Endothelial cell of umbilical vein (primary cell): Measurements from ENCODE around the gene CACNA1E. TPM values are rescaled to one million over a fixed set of nuclear protein-coding genes. Genes with fewer than 3 reads are reported as not detected.

Experiments
- BruUV-seq: library from RNA; stranded (reverse); fragments of 400-500 nt; replicated peaks from 2 replicates; lab custom pipeline; 2021; lab: Mats Ljungman, UMichigan
- CTCF ChIA-PET: fragments of 300-600, 350-600 bp; sonication (Branson Sonifier 250); formaldehyde crosslinking; loops from one replicate; lab custom pipeline; 2021; ENCODE audit warnings: antibody characterized with exemption, inconsistent platforms; lab: Charles Lee
- POLR2A ChIA-PET: fragments of 300-600, 350-600 bp; sonication (Branson Sonifier 250); formaldehyde crosslinking; loops from one replicate; lab custom pipeline; 2021; ENCODE audit warnings: antibody characterized with exemption, inconsistent platforms; lab: Charles Lee
- DNase-seq: peaks from one replicate; pipeline ENCODE4 v3.0.0-alpha.2; 2011; ENCODE audit warnings: low read depth, low spot score
- FAIRE-seq: peaks from 2 replicates; lab custom pipeline; 2011; peaks lifted over from hg19 to GRCh38; lab: Jason Lieb, UNC
- H2AFZ ChIP-seq: 2 replicates; pipeline ENCODE4 v1.6.0; 2012; ENCODE audit warnings: low read depth, low read length, control low read depth, inconsistent platforms
- H3K27ac ChIP-seq: 2 replicates; pipeline ENCODE4 v1.5.1; 2011; ENCODE audit warnings: low read depth, mild to moderate bottlenecking, control low read depth, low read length, moderate library complexity; ENCODE audit not compliant: insufficient read depth
- H3K27me3 ChIP-seq, 2 experiments: 2 replicates each; pipeline versions ENCODE4 v1.6.0 to v1.6.1; 2011; ENCODE audit warnings: low read length in 2 of 2, mixed read lengths in 1 of 2; ENCODE audit not compliant: control insufficient read depth in 2 of 2, insufficient read depth in 2 of 2
- H3K36me3 ChIP-seq, 2 experiments: 2 replicates in 1 of 2; 3 replicates in 1 of 2; pipeline ENCODE4 v1.5.1; 2011; ENCODE audit warnings: low read length in 2 of 2, mild to moderate bottlenecking in 1 of 2, moderate library complexity in 1 of 2; ENCODE audit not compliant: control insufficient read depth in 2 of 2, insufficient read depth in 2 of 2; ENCODE audit errors: extremely low read depth in 1 of 2
- H3K4me1 ChIP-seq: 3 replicates; pipeline ENCODE4 v1.5.1; 2011; ENCODE audit warnings: mild to moderate bottlenecking, low read length; ENCODE audit not compliant: control insufficient read depth, insufficient read depth; ENCODE audit errors: extremely low read depth
- H3K4me2 ChIP-seq: 2 replicates; pipeline ENCODE4 v1.6.1; 2011; ENCODE audit warnings: low read length, control low read depth, mixed read lengths; ENCODE audit not compliant: insufficient read depth
- H3K4me3 ChIP-seq, 3 experiments: fragments of 200-600 bp in 1 of 3; sonication (generic), shearing (Covaris generic) in 1 of 3; replicated peaks in 1 of 3; 2 replicates each; pipeline ENCODE4 v1.5.1; 2011 to 2016; ENCODE audit warnings: control low read depth in 3 of 3, low read length in 3 of 3, mild to moderate bottlenecking in 2 of 3, inconsistent platforms in 1 of 3, low read depth in 1 of 3, moderate library complexity in 1 of 3; ENCODE audit not compliant: insufficient read depth in 1 of 3
- H3K79me2 ChIP-seq: 2 replicates; pipeline ENCODE4 v1.6.0; 2012; ENCODE audit warnings: low read length, inconsistent platforms; ENCODE audit not compliant: control insufficient read depth, insufficient read depth
- H3K9ac ChIP-seq: replicated peaks from 2 replicates; pipeline ENCODE3; 2011; ENCODE audit warnings: low read length, control low read depth; ENCODE audit not compliant: insufficient read depth; ENCODE audit errors: extremely low read depth
- H3K9me1 ChIP-seq: replicated peaks from 3 replicates; pipeline ENCODE4 v1.6.0; 2011; ENCODE audit warnings: mild to moderate bottlenecking, low read length; ENCODE audit not compliant: control insufficient read depth, insufficient read depth; ENCODE audit errors: extremely low read depth
- H3K9me3 ChIP-seq: replicated peaks from 2 replicates; pipeline ENCODE4 v1.5.1; 2012; ENCODE audit warnings: low read length, inconsistent platforms; ENCODE audit not compliant: control insufficient read depth, insufficient read depth
- H4K20me1 ChIP-seq: replicated peaks from 2 replicates; pipeline ENCODE3; 2011; ENCODE audit warnings: mild to moderate bottlenecking, low read length; ENCODE audit not compliant: control insufficient read depth, insufficient read depth; ENCODE audit errors: extremely low read depth
- EZH2 ChIP-seq: IDR thresholded peaks from 2 replicates; pipeline ENCODE4 v1.6.1; 2012; ENCODE audit warnings: borderline replicate concordance, low read depth, mild to moderate bottlenecking, moderate library complexity, low read length, inconsistent platforms; ENCODE audit not compliant: severe bottlenecking
- GATA2 ChIP-seq: IDR thresholded peaks from 2 replicates; pipeline ENCODE4 v1.7.0; 2011; ENCODE audit warnings: low read depth, mild to moderate bottlenecking, moderate library complexity, mixed read lengths, low read length; ENCODE audit not compliant: insufficient read length, insufficient read depth
- JUN ChIP-seq: IDR thresholded peaks from 2 replicates; pipeline ENCODE4 v1.6.1; 2011; ENCODE audit warnings: borderline replicate concordance, low read depth; ENCODE audit not compliant: insufficient read length, insufficient read depth
- POLR2A ChIP-seq: IDR thresholded peaks from 2 replicates; pipeline ENCODE4 v1.6.1; 2012; ENCODE audit warnings: low read depth, mild to moderate bottlenecking, control low read depth, low read length
- POLR2AphosphoS5 ChIP-seq: IDR thresholded peaks from 2 replicates; pipeline ENCODE4 v1.6.1; 2012; ENCODE audit warnings: low read depth, mild to moderate bottlenecking, control low read depth, low read length, moderate library complexity; ENCODE audit not compliant: insufficient read depth
- dilution Hi-C: fragments of 300-500 bp; cut with MboI; formaldehyde crosslinking; loops from one replicate; pipeline ENCODE4 v1.15.0; 2019; ENCODE audit warnings: low sequenced_read_pairs; ENCODE audit not compliant: extremely low pct_ligation_motif_present
- intact Hi-C: fragments of 100-400 bp; cut with micrococcal nuclease; formaldehyde crosslinking; loops from one replicate; pipeline ENCODE4 v1.10.0; 2022
- polyA plus RNA-seq, 4 experiments: library from polyadenylated mRNA; depleted of rRNA in 3 of 4; stranded (reverse) in 3 of 4; unstranded in 1 of 4; fragments of >200 nt; gene quantifications; 2 replicates each; pipeline versions ENCODE4 v1.2.1 to v1.2.3, GENCODE V29; 2011 to 2012; ENCODE audit warnings: missing spikeins in 1 of 4
- total RNA-seq: library from RNA; stranded (reverse); gene quantifications from 2 replicates; pipeline ENCODE4 v1.2.3, GENCODE V29; 2021
- TF ChIP-seq, protein P1 (sequence below): IDR thresholded peaks from 2 replicates; pipeline ENCODE4 v1.6.1; 2011; ENCODE audit not compliant: insufficient read depth, insufficient read length
- TF ChIP-seq, protein P2 (sequence below), 2 donors: IDR thresholded peaks; 1 replicate in 1 of 2; 2 replicates in 1 of 2; pipeline ENCODE4 v1.5.1; 2011; ENCODE audit warnings: low read length in 2 of 2, mild to moderate bottlenecking in 2 of 2, moderate library complexity in 2 of 2, control low read depth in 1 of 2, inconsistent platforms in 1 of 2, low read depth in 1 of 2; ENCODE audit not compliant: insufficient read depth in 1 of 2; ENCODE audit errors: extremely low read depth in 1 of 2

CACNA1E gene
- total and polyA plus RNA-seq, 2 donors (not counting 3 experiments of a cell fraction or from before 2014, with no cell fraction given): not detected

DNA sequence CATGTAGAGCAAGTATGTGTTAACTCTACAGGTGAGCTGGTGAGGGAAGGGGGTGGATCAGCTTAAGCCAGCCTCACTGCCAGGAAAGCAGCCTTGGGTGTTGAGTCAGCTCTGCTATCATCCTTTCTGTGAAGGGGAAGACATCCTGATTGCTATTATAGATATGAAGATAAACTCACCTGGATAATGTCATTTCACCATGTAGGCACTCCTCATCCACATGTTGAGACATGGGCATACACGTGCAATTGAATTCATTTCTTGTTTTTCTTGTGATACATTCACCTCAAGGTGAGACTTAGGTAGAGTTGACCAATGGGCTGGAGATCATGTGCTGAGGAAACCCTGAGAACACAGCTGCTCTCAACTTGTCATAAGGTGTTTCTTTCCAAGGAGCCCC, 136.9 kb downstream of the CACNA1E start:
- Histone ChIP-seq H4K20me1 (no peaks in the 10 kb centered on the region), H3K79me2 (no peaks in the 10 kb centered on the region), H3K9me1 (no peaks in the 10 kb centered on the region), H3K9me3 (peaks cover 4% of the 10 kb centered on the region), H2AFZ (no peak overlapping the region), H3K4me1 (no peaks in the 10 kb centered on the region), H3K4me3 (no peak overlapping the region), H3K36me3 (no peaks in the 10 kb centered on the region), H3K4me2 (no peak overlapping the region), H3K9ac (no peak overlapping the region), H3K27ac (no peak overlapping the region), H3K27me3 (no peaks in the 10 kb centered on the region)
- TF ChIP-seq, protein P1, sequence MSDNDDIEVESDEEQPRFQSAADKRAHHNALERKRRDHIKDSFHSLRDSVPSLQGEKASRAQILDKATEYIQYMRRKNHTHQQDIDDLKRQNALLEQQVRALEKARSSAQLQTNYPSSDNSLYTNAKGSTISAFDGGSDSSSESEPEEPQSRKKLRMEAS: no peak
- no peak for TF ChIP-seq GATA2
- no peak for TF ChIP-seq JUN
- no peak for TF ChIP-seq EZH2
- no peak for TF ChIP-seq POLR2A
- TF ChIP-seq, protein P2, sequence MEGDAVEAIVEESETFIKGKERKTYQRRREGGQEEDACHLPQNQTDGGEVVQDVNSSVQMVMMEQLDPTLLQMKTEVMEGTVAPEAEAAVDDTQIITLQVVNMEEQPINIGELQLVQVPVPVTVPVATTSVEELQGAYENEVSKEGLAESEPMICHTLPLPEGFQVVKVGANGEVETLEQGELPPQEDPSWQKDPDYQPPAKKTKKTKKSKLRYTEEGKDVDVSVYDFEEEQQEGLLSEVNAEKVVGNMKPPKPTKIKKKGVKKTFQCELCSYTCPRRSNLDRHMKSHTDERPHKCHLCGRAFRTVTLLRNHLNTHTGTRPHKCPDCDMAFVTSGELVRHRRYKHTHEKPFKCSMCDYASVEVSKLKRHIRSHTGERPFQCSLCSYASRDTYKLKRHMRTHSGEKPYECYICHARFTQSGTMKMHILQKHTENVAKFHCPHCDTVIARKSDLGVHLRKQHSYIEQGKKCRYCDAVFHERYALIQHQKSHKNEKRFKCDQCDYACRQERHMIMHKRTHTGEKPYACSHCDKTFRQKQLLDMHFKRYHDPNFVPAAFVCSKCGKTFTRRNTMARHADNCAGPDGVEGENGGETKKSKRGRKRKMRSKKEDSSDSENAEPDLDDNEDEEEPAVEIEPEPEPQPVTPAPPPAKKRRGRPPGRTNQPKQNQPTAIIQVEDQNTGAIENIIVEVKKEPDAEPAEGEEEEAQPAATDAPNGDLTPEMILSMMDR (IDR thresholded peaks at IDR 0.05; ENCODE audit: extremely low read depth in 1 of 2, insufficient read depth in 1 of 2, low read depth in 1 of 2, low read length in 2 of 2): no peak
- no peak for TF ChIP-seq POLR2AphosphoS5
- intact Hi-C loops (no loop called here), dilution Hi-C loops (no loop called here)
- no TSS peak for BruUV-seq
- DNase-seq (no peak), FAIRE-seq (no peak)
- ChIA-PET CTCF (no interaction called here), POLR2A (no interaction called here)
